GM19397 (cell line): ENCODE data around the gene FAHD2A.
"Not testable (repeated sequence)": the region's sequence is repeated elsewhere in the genome, so short reads cannot be mapped to it uniquely, and the experiment has no call there.

ENCODE experiments used
- ATAC-seq: cut with Tn5 transposase; IDR thresholded peaks from one replicate; pipeline ENCODE4 v1.9.1; 2021; ENCODE audit warnings: mild to moderate bottlenecking, moderate library complexity; ENCODE audit not compliant: unreplicated experiment

Gene FAHD2A

DNA sequence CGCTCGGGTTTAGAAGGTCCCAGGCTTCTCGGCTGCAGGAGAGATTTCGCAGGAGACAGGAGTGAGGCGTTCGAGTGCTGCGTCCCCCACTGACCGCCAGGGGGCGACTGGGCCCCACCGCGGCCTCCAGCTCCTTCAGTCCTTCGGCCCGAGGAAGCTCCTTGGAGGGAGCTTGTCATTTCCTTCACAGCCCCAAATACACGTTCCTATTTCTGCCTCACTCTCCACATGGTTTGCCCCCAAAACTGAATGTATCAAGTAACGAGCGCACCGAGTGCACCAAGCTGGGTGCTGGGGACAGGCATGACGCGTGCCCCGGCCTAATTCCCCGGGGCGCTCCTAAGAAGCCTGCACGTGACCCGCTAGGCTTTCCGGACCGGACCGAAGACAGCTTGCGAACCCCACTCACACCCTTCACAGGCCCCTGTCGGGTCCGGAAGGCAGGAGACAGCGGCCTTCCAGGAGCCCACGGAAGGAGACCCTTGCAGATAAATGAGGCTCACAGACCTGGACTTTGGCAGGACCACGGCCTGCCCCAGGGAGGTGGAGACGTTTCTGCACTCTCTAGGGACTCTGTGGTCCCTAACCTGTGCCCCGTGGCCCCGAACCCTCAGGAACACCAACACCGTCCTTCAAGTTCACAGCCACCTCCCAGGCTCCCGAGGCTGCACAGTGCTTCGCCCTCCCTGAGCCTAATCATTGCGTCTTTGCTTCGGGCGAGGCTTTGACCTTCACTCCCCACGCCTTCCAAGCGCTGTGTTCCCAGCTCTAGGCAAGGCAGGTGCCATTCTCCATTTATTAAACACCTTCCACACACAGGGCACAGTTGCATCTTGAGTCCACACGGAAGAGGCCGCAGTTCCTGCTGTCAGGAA, 13.0 kb upstream of the FAHD2A start:
- ATAC-seq = no peak

DNA sequence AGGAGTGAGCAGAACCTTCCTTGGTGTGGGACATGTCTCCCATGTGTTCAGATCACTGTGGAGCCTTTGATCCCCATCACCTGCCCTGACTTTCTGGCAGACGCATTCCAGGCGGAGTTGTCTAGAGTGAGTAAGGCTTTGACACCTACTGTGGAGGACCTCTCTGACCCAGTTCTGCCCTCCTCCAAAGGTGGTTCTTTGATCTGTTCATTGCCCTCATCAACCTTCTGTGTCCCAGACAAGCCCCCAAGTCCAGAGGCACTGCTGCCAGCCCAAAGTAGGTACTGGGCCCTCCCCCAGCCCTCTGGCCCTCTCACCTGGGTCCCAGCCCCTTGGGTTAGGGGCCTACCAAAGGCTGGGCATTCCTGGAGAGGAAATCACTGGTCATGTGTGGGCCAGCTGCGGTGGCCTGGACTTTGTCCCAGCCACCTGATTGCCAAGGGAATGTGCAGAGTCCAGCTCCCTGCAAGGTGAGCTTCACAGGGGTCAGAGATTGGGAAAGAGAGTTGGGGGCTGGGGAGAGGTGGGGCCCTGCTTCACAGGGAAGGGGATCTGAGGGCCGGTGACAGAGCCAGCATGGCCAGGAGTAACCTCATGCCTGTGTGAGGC, 12.1 kb upstream of the FAHD2A start:
- no peak for ATAC-seq

DNA sequence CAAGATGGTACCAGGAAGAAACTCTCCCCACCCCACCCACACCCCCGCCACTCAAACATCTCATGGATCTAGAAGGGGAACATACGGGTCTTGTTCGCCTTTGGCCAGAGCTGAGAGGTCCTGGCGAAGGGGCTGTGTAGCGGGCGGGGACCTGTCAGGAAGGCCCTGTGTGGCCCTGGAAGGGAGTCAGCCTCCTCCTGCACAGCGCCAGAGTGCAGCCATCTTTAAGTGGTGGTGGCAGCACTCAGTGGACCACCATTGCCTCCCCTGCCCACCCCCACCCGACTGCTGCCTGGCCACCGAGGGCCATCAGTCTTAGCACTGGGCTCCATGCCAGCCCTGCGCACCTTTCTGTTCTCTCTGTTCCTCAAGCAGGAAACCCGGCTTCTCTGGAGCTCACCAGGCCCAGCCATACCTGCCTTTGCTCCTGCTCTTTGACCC, 11.6 kb upstream of the FAHD2A start:
- no peak for ATAC-seq

DNA sequence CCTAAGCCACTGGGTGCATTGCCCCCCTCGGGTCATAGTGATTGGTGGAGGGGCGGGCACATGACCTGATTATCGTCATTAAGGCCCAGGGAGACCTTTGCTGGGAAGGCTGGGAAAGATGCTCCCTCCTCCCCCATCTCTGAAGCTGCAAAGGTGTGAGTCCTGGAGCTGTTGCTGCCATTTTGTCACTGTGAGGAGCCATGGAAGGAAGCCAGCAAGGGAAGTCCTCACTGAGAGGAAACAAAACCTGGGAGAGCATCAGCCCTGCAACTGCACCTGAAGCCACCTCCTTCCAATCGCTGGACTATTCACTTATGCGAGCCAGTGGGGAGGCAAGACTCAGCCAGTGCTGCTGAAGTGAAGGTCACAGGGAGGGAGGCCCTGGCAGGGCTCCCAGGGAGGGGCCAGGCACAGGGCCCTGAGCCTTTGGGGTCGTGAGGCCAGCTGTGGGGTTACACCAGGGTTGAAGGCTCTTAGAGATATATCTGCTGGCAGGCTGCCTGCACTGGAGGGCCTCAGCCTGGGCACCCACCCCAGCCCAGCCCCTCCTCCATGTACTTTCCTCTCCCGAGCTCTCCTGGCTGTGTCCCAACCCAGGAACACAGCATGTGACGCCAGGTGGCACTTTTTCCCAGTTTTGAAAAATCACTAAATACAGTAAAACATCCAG, 10.7 kb upstream of the FAHD2A start:
- ATAC-seq = no peak

DNA sequence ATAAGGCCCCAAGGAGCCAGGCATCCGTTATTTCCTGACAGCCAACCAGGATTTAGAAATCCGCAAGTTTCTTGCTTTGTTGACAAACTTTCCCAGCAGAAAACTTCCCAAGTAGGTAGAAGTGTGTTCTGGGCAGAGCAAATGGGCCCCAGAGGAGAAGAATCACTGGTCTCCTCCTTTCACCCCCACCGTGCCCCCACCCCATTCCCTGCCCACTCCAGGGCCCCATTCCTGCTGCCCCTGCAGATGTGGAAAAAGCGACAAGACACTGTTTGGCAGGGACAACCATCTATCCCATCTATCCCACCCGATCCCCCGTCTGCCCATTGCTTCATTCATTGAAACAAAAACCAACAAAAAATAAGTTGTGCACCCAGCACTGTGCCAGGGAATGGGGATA, 10.2 kb upstream of the FAHD2A start:
- no peak for ATAC-seq

DNA sequence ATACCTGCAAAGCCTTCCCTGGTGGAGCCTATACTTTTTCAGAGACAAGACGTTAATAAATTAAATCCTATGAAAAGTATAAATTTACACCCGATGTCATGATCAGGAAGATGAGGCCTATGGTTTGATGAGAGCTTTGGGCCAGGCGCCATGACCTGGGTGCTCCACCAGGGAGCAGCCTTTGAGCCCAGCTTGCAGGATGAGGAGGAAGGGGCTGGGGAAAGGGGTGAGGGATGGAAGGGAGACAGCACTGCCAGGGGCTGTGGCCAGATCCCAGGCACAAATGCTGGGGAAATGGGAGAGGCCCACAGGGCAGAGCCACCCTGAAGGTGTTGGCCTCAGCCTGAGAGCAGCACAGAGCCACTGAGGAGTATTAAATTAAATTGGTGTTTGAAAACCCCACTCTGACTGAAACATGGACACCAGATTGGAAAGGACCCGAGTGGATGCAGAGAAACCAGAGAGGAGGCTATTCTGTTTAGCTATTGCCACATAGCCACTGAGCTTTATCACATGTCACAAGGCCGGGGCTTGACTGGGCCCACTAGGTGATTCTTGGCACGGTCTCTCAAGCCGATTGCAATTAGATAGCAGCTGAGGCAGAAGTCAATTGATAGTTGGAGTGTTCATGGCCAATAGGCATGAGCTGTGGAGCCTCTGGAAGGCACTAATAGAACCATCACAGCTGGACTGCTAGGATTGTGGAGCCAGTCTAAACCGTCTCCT, 9.6 kb upstream of the FAHD2A start:
- ATAC-seq = no peak

DNA sequence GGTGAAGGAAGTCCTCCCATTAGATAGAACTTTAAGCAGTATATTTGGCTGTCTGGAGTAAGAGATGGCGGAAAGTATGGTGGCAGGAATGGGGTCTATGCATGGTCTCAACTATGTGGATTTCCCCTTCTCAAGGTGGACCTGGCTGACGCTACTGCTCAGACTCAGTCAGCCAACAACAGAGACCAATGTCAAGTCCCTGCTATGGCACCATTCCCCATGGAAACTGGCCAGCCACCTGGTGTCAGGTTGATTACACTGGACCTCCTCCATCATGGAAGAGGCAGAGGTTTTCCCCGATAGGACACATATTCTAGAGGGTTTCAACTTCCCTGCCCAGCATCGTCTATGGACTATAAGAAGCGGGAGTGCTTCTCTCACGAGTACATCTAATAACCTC, 8.6 kb upstream of the FAHD2A start:
- no peak for ATAC-seq

DNA sequence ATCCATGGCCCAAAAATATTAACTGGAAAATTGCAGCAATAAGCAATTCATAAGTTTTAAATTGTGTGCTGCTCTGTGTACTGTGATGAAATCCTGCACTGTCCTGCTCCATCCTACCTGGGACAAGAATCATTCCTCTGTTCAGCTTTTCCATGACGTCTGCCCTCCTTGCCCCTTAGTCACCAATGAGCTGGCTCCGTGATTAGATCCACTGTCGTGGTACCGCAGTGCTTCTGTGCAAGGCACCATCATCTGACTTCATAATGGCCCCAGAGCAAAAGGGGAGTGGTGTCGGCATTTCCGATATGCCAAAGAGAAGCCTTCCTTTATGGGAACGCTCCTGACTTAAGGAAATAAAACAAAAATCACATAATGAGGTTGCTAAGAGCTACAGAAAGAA, 3.4 kb upstream of the FAHD2A start:
- no peak for ATAC-seq

DNA sequence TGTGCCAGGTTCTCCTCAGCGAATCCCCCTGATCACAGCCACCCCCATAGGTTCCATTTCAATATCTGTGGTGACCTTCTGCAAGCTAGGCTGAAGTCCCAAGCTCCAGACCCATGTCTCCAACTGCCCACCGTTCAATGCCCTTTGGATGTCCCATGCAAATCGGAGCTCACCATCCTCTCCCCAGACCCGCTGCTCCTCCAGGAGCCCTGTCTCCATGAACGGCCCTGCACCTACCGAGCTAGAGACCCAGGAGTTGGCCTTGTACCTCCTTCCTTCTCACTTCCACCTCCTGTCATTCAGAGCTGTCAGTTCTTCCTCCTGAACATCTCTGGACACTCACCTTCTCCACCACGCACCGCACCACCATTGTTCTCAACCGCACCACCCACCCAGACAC, 1.0 kb upstream of the FAHD2A start:
- ATAC-seq = no peak

DNA sequence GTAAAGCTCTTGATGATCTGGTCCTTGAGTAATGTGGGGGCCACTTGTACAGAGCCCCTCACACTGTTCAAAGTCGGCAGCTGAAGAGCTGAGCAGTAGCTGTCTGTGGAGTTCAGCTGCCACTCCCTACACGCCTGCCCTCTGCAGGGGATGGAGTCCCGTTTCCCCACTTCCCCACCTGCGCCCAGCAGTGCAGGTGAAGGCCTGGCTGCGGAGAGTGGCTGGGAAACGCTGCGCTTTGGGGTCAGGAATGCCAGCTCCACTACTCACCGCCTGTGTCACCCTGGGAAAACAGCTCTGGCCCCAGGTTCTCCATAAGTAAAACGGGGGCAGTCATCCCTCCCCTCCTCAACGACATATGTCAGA, 521 bp upstream of the FAHD2A start:
- peak; percentile 16 for ATAC-seq

DNA sequence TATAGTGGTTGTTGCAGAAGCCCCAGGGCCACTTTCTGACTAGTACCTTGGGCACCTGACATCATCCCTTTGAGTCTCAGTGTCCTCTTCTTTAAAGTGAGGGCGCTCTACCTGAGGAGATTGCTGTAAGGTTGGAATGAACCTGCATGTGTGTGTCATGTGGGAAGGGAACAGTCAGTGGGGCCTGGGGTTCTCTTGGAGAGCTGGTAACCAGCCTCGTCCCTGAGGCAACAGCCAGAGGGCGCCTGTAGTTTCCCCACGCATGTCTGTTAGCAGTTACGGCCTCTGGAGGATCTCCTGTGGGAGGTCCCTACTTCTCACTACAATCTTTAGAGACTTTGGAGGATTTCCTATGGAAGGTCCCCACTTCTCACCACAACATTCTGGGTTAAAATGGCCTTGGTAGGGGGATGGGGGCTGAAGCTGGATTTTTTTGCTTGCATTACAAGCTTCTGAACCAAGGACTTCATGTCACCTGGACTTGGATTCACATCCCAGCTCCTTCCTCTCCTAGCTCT, 755 bp downstream of the FAHD2A start:
- peak; percentile 23 for ATAC-seq

DNA sequence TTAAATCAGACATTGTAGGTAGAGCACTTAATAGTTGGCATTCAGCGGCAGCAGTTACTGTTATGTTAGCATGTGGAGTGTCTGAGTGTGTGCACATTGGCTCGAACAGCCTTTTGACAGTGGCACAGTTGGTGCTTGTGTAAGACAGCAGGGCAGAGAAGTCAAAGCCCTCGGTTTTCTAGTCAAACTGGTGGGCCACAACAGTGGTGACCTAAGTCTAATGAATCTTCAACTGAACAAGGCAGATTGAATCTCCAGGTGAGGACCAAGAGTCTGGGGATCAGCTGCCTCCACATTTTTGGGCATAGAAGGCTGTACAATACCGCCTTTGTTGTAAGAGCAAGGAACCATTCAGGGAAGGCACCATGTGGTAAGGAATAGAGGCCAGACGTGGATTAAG, 1.3 kb downstream of the FAHD2A start:
- ATAC-seq = not testable (repeated sequence)

DNA sequence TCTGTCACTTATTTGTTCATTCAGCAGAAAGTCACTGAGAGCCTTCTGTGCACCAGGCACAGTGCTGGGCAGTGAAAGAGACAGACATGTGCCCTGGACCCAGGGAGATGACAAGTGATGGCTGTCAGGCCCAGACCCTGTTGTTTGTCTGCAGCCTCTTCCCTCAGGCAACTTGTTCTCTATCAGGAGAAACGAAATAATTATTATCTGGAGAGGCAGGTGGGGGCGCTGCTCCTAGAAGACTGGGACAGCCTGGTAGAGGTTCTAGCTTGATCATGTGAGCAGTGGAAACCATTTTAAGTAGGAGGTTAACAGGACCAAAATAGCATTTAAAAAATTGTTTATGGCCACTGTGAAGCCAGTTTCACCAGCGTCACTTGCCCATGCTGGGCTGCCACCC, 2.2 kb downstream of the FAHD2A start:
- ATAC-seq = not testable (repeated sequence)

DNA sequence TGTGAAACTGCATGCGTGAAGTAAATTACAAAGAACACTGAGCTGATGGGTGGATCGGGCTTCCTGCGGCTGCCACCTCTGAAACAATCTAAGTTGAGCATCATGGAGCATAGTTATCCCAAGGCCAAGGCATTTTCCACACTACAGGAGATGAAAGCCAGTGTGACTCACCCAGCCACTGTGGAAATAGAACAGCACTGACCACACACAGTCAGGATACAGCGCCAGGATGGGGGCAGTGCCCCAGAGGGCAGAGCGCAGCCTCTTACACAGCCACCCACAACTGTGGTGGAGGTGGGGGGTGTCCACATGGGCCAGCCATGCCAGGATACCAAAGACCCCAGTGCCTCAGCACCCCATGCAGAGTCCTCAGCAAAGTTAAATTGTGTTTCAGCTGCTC, 8.7 kb downstream of the FAHD2A start:
- ATAC-seq = not testable (repeated sequence)

DNA sequence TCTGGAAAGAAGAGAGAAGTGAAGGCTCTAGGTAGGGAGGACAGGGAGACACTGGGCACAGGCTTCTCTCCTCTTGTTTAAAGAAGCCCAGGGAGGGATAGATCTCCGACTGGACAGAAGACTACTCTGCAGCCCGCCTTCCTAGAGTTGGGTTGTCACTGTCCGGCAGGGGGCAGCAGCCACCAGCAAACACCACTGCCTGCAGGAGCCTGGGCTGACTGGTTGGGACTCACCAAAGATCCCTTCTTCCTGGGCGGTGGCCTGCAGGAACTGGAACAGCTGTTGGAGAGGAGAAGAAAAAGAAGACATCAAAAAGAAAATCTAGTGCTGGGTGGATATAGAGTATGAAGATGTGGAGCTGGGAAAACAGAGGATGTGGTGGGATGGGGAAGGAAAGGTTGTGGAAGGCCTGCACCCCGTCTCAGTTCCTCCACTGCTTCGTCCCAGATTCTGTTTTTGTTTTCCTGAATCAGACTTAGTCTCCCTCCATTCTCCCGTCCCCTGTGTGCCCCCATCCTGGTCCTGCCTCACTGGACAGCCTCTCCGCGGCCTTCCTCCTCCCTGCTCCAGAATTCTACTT, 11.6 kb downstream of the FAHD2A start:
- peak; percentile 76 for ATAC-seq

DNA sequence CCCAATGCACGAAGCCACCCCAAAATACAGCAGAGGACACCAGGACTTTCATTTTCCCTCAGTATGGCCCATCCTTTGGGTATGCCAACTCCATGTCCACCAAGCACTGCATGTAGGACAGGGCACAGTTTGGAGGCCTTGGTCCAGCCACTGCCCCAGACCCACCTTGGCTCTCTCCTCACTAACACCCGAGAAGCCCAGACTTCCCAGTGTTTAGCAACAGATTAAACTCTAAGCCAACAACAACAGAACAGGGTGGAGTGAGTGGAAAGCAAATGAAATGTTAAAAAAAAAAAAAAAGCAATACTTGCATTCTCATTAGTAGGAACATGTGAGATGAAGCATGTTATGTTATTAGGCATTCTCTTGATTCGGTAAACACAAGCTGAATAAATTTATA, 12.6 kb downstream of the FAHD2A start:
- not testable (repeated sequence) for ATAC-seq

DNA sequence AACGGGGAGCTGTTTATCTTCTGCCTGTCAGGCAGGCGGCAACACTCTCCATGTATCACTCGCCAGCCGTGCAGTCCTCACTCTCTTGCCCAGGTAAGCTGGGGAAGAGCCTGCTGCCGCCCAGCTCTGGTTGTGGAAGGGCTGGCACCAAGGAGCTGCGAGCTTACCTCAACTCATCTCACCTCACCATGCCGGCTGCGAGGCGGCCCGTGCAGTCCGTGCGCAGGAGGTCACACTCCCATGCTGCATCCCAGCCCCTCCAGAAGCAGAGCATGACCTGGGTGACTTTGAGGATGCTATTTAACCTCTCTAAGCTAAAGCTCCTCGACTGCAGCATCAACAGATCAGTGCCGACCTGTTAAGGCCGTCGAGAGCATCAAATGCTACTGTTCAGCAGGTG, 13.1 kb downstream of the FAHD2A start:
- not testable (repeated sequence) for ATAC-seq

DNA sequence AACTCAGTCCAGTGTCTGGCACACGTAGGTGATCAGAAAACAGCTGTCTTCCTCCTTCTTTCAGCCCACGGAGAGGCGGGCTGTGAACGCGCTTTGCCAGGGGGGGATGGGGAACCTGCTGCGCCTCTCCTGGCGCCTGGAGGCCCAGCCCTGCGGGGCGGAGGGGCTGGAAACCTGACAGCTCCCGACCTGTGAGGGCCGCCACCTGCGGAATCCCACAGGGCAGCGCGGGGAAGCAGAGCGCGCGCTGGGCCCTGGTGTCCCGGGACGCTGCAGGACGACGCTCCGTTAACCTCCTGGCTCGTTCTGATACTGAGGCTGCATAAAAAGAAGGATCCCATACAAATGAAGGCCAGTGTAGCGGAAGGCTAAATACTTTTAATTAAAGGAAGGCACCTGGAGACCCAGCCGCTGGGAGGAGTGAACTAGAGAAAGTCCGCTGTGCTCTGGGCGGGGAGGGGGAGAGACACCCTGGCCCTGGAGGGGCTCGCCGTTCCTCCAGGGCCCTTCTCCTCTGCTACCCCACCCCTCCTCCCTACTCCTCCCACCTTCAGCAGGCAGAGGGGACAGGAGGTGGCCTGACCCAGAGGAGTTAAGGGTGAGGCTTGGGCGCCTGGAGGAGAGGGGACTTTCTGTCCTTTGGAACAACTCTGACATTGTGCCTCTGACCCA, 24.8 kb downstream of the FAHD2A start:
- ATAC-seq = not testable (repeated sequence)

DNA sequence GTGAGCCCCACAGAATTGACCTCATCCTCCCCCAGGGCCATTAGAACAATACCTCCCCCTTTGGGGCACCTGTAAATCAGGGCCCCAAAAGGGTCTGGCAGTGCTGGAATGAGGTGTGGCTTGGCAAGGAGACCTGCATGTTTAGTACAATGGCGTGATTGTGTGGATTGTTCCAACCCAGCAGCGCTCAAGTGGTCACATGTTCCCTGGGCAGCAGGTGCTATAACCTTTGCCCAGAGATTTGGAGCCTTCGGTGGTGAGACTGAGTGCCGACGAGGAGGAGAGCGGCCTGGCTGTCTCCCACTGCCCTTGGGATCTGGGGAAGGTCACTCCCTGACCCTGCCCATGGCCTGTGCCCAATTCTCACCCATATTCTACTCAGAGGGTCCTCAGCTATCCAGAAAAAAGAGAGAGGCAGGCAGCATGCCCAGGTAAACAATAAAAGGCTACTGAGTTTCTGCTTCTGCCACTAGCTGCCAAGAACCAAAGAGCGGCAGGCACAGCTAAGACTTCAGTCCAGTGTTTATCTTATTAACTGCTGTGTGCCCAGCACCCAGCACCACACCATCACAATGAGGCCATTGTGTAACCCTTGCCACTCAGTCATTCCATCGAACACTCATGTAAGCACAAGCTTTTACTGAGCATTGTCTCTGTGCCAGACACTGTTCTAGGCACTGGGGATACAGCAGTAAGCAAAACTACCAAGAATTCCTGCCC, 27.4 kb downstream of the FAHD2A start:
- ATAC-seq = not testable (repeated sequence)
